GM18867 (cell line): ENCODE measurements around the gene C6orf52.
"Not testable (repeated sequence)": the region's sequence is repeated elsewhere in the genome, so short reads cannot be mapped to it uniquely, and the experiment has no call there.

Source experiments
- ATAC-seq: cut with Tn5 transposase; IDR thresholded peaks from one replicate; pipeline ENCODE4 v1.9.1; 2021; ENCODE audit warnings: mild to moderate bottlenecking, moderate library complexity; ENCODE audit not compliant: unreplicated experiment

Gene C6orf52

DNA sequence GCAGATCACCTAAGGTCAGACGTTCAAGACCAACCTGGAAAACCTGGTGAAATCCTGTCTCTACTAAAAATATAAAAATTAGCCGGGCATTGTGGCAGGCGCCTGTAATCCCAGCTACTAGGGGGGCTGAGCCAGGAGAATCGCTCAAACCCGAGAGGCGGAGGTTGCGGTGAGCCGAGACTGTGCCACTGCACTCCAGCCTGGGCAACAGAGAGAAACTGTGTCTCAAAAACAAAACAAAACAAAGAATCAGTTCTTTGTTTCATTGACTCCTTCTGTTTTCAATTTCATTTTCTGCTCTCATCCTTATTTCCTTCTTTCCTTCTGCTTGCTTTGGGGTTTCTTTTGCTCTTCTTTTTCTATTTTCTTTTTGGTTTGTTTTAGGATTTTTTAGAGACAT is 19.5 kb upstream of the C6orf52 start:
- ATAC-seq = no peak

DNA sequence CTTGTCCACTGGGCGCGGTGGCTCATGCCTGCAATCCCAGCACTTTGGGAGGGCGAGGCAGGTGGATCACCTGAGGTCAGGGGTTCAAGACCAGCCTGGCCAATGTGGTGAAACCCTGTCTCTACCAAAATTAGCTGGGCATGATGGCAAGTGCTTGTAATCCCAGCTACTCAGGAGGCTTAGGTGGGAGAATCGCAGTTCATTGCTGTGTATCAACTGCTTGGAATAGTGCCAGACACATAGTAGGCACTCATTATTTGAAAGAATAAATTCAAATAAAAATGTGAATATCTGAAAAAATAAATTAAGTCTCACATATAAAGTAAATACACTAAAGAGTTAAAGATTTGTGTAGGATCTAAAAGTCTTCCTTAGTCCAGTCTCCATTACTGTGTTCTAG is 2.2 kb upstream of the C6orf52 start:
- no peak for ATAC-seq

DNA sequence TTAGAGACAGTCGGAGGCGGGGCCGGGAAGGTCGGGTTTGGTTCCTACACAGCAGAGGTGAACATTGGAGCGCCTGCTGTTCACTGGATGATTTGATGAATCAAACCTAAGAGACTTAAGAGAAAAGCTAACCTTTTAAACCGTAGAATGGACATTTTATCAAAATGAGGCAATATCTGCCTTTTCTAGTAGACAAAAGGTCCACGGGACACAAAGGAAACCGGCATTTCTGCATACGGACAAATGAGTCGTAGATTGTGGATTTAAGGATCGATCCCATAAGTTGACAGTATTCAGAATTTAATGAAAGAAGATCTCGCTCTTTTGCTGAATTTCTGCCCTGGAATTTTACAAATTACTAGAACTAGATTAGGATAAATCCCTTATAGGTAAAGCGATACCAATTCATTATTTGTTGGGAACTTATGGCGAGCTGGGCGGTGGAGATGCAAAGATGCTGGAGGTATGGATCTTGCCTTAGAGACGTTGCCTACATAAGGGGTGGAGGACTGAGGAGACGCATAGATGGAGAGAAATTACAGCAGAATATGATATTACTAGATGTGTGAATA is 756 bp upstream of the C6orf52 start:
- no peak for ATAC-seq

DNA sequence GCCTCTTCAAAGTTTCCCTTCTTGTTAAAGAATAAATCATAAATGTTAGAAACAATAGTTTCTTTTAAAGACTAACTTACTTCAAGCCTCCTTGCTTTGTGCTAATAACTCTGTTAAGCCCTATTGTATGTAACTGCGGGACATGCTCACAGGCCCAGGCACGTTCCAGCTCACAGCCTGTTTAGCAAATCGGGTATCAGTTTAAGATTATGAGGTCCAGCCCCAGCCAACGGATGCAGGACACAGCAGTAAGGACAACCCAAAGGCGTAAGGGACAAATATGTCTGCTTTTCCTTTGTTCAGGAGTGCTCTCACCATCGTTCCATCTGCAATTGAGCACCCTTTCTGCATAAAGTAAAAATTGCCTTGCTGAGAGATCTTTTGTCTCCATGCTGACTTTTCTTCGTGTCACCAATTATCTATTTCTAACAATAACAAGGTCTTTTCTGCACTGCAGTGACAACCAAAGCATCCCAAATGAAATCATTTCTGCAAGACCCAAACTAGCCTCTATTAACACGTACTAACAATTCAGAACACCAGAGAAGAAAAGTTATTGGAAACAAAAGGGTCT is 1.4 kb downstream of the C6orf52 start:
- no peak for ATAC-seq

DNA sequence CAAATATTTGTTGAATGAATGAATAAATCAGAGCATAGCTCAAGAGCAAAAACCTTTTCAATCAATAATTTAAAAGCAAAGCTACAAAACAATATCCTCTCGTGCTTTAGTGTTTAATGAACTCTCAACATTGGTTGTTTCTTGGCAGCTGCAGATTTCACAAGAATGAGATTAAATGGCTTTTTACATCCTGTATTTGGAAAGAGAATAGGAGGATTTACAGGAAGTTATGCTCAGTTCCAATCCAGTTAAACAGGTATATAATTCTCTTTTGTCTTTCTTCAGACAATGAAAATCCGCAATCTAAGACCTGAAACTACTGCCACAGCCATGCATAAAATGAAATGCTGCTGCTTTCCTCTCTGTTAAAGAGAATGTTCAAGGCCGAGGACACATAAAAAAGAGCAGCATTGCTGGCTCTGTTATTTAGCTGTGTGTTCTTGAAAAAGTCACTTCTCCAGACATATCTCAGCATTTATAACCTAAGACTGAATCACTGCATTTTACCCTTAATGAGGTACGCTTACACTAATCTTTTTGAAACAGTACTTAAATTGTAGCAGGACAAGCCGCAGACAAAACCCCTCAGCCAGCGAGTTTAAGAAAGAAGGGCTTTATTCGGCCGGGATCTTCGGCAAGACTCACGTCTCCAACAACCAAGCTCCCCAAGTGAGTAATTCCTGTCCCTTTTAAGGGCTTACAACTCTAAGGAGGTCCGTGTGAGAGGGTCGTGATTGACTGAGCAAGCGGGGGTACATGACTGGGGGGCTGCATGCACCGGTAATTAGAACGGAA is 3.6 kb downstream of the C6orf52 start:
- ATAC-seq = no peak

DNA sequence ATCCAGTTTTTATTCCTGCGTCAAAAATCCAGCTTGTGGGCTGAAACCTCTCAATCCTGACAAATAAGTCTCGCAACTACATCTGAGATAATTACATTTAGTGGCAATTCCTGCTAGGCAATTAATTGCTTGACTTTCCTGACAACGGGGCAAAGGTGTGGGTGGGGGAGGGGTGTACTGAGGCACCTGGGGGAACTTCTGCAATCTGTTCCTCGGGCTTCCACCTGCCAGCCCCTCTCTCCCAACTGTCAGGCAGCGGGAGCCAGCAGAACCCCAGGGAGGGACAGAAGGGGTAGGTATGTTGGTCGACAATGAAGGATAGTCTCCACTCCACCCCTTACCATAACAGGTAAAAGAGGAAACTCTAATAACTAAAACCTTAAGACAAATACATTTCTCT is 6.8 kb downstream of the C6orf52 start:
- ATAC-seq = no peak

DNA sequence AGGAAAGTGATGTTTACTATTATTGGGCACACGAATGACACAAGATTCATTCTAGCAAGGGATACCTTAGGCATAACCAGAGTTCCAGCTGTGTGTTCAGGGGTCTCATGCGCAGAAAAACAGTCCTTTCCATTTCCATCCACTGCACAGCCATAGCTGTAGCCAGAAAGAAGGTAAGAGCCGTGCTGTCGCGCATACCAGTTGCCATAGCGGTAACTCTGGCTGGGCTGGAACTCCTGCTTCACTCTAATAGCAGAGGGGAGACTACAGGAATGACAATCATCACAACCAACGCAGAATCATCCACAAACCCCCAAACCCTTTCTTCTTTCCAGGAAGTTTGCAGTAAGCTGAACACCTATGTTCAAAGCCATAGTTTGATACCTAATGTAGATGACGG is 7.5 kb downstream of the C6orf52 start:
- ATAC-seq = no peak

DNA sequence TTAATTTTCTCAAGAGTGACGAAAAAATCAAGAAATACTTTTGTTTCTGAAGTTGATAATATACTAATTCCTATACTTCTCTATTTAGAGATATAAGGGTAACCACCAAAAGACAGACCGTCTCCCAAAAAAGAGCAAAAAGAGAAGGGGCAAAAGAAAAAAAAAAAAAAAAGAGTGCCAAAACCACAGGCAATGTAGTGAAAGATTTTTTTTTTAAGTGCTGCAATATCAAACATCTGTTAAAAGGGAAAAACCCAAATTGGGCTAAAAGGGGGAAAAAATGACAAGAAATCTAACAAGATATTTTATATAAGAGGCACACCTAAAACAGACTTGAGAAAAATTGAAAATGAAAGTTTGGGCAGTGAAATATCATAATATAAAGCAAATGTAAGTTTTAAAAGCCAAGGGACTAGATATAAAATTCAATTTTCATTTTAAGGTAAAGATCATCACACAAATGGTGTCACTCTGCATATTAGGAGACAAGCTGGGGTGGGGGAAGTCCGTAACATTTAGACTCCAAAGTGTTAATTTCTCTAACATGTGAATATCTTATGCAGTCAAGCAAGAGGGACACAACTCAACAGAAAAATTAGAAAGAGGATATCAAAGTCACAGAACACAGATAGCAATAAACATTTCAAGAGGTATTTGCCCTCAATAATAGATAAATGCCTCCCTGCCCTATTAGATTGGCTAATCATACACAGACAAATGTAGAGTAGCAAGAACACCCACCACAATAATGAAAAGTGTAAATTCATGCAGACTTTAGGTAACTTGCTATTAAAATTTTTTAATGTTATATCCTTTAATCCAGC is 9.1 kb downstream of the C6orf52 start:
- ATAC-seq = no peak

DNA sequence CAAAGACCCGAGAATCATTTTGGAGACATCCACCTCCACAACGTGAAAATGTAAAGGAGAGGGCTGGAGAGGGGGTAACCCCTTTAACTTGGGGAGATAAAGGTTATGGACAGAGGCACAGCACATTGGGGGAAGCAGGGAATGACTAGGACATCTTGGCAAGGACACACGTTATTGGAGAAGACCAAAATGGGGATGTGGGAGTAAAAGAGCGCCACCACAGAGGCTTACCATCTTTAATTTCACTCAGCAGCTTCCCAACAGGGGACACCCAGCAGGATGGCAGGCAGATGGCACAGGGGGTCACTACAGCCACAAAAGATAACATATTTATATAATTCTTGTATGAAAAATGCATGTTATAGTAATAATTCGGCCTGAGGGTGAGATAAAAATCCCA is 9.8 kb downstream of the C6orf52 start:
- ATAC-seq = no peak

DNA sequence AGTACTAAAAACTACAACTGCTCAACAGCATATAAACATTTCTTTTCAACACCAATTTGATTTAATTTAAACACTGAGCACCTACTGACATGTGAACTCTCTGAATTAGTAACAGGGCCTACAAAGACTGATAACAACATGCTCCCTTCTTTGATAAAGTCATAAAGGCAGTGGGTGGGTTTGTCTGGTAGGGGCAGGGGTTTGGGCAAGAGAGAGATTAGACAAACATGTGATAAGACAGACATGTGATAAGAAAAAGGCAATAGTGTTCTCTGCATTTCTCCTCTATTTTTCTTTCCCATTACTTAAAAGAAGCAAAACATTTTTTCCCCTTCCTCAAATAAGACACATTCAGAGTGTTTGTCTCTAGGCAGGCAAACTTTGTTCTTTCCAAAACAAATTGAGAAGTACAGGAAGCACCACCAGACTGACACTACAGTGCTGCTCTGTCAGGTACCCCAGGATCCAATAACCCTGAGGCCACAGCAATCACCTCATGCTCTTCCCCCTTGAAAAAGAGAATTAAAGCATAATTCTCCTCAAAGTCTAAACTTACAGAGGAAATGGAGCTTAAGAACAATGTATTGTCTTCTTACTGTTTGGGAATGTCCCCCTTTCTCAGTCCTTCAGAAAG is 11.9 kb downstream of the C6orf52 start:
- no peak for ATAC-seq

DNA sequence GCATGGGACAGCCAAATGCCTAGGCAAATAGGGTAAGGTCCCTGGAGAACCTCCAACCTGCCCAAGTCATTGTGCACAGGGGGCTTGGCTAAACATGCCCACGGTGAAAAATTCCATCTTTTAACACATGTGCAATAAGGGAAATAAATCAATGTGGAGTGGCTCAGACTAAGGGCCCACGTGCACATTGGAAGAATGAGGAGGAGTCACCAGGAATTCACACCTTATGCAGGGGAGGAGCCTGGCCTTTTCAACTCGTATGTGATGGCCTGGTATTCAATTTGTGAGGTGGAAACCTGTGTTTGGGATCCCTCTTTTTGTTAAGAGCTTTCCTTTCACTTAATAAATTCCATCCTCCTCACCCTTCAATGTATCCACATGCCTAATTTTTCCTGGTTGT is 12.6 kb downstream of the C6orf52 start:
- no peak for ATAC-seq

DNA sequence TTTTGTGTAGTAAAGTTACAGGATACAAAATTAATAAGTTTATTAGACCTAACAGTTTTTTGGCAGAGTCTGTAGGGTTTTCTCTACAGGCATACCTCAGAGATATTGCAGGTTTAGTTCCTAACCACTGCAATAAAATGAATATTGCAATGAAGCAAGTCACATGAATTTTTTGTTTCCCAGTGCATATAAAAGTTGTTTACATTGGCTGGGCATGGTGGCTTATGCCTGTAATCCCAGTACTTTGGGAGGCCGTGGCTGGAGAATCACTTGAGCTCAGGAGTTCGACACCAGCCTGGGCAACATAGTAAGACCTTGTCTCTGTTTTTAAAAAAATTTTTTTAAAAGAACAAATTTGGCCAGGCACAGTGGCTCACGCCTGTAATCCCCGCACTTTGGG is 16.0 kb downstream of the C6orf52 start:
- no peak for ATAC-seq

DNA sequence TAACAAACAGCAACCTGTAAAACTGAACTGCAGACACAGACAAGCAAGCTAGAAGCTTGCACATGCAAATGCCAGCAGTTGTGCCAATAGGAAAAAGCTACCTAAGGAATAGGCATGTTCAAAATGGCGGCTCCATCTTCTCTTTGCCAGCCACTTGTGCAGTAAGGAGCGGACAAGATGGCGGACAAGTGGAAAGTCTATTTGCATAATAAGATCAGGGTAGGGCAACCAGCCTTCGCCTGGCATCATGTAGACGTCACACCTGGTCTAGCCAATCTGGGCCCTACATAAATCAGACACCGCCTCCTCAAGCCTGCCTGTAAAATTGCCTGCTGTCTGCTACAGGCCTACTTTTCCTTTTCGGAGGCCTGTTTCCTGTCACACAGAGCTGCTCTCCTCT is 18.0 kb downstream of the C6orf52 start:
- ATAC-seq = no peak

DNA sequence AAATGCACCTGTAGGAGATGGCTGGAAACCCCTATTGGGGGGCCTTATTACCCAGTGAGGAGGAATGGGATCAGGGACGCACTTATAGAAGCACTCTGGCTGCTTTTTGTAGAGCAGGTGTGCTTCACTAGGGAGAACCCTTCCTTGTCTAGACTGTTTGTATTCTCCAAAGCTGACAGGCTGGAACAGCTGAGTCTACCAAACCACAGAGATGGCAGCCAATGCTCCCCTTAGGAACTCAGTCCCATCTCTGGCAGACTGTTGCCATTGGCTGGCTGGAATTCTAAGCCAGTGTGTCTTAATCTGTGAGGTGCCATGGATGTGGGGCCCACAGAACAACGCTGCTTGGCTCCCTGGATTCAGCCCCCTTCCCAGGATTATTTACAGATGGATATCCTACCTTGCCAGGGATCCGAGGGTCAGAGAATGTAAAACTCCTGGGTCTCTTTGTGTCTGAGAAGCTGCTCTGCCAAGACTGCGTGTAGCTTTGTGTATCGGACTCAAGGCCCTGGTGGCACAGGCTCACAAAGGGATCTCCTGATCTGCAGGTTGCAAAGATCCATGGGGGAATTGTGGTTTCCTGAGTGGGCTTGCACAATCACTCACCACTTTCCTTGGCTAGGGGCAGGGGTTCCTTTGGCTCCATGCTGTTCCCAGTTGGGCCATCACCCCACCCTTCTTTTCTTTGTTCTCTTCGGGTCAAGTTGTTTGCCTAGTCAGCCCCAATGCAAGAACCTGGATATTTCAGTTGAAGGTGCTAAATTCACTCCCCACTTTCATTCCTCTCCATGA is 26.1 kb downstream of the C6orf52 start:
- ATAC-seq = no peak

DNA sequence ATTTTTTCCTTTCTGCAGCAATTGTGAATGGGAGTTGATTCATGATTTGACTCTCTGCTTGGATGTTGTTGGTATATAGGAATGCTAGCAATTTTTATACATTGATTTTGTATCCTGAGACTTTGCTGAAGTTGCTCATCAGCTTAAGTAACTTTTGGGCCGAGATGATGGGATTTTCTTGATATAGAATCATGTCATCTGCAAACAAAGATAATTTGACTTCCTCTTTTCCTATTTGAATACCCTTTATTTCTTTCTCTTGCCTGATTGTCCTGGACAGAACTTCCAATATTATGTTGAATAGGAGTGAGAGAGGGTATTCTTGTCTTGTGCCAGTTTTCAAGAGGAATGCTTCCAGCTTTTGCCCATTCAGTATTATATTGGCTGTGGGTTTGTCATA is 28.8 kb downstream of the C6orf52 start:
- ATAC-seq = not testable (repeated sequence)

DNA sequence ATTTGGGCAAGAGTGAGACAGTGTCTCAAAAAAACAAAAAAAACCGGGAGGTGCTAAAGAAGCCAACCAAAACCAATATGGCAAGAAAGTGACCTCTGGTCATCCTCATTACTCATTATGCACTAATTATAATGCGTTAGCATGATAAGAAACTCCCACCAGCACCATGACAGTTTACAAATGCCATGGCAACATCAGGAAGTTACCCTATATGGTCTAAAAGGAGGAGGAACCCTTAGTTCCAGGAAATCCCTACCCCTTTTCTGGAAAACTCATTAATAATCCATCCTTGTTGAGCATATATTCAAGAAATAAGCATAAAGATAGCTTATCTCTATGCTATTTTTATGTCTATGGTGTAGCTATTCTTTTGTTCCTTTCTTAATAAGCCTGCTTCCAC is 31.7 kb downstream of the C6orf52 start:
- no peak for ATAC-seq

DNA sequence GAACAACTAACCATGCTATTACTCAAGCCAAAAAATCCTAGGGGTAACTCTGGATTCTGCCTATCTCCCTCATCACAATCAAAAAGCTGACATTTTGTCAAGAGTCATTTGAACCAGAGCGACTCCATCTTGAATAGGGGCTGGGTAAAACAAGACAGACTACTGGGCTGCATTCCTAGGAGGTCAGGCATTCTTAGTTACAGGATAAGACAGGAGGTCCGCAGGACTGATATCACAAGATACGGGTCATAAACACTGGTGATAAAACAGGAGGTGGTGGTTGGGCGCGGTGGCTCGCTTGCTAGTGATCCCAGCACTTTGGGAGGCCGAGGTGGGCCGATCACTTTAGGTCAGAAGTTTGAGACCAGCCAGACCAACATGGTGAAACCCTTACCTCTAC is 32.2 kb downstream of the C6orf52 start:
- no peak for ATAC-seq

DNA sequence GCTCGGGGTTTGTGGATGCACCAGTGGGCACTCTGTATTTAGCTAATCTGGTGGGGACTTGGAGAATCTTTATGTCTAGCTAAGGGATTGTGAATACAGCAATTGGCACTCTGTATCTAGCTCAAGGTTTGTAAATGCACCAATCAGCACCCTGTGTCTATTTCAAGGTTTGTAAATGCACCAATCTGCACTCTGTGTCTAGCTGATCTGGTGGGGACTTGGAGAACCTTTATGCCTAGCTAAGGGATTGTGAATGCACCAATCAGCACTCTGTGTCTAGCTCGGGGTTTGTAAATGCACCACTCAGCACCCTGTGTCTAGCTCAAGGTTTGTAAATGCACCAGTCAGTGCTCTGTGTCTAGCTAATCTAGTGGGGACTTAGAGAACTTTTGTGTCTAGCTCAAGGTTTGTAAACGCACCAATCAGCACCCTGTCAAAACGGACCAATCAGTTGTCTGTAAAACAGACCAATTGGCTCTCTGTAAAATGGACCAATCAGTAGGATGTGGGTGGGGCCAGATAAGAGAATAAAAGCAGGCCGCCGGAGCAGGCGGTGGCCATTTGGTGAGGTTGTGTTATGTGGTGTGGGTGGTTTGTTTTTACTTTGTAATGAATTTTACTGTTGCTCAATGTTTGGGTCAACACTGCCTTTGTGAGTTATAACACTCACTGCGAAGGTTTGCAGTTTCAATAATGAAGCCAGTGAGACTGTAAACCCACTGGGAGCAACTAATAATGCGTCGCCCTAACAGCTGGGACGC is 33.8 kb downstream of the C6orf52 start:
- not testable (repeated sequence) for ATAC-seq

DNA sequence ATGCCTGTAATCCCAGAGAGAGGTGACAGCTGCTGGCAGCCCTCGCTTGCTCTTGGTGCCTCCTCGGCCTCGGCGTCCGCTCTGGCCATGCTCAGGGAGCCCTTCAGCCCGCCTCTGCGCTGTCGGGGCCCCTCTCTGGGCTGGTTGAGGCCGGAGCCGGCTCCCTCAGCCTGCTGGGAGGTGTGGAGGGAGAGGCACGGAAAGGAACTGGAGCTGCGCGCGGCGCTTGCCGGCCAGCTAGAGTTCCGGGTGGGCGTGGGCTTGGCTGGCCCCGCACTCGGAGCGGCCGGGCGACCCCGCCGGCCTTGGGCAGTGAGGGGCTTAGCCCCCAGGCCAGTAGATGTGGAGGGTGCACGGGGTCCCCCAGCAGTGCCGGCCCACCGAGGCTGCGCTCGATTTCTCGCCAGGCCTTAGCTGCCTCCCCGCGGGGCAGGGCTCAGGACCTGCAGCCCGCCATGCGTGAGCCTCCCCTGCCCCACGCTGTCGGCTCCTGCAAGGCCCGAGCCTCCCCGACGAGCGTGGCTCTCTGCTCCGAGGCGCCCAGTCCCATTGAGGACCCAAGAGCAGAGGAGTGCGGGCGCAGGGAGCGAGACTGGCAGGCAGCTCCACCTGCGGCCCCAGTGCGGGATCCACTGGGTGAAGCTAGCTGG is 34.6 kb downstream of the C6orf52 start:
- ATAC-seq = no peak
